Left ventricle myocardium inferior (tissue), 1 donor: Measurements from ENCODE around the gene ATP1A1. TPM values are rescaled to one million over a fixed set of nuclear protein-coding genes. Genes with fewer than 3 reads are reported as not detected.

Experiments
- DNase-seq: peaks from one replicate; pipeline ENCODE4 v3.0.0-alpha.2; 2020
- H3K27ac ChIP-seq: fragments of 200-600 bp; replicated peaks from 2 replicates; pipeline ENCODE4 v1.8.0; 2021
- H3K27me3 ChIP-seq: fragments of 200-600 bp; 2 replicates; pipeline ENCODE4 v1.8.0; 2021; ENCODE audit warnings: low read depth
- H3K36me3 ChIP-seq: fragments of 200-600 bp; 2 replicates; pipeline ENCODE4 v1.8.0; 2021
- H3K4me1 ChIP-seq: fragments of 200-600 bp; 2 replicates; pipeline ENCODE4 v1.8.0; 2021
- H3K4me3 ChIP-seq: fragments of 200-600 bp; 2 replicates; pipeline ENCODE4 v1.8.0; 2021; ENCODE audit warnings: mild to moderate bottlenecking, moderate library complexity
- H3K9me3 ChIP-seq: fragments of 200-600 bp; replicated peaks from 2 replicates; pipeline ENCODE4 v1.8.0; 2021
- intact Hi-C: fragments of 100-400 bp; cut with micrococcal nuclease; formaldehyde crosslinking; loops from one replicate; pipeline ENCODE4 v1.11.0; 2022
- total RNA-seq: library from RNA; stranded (reverse); fragmentation: NEBNext Ultra II Directional; extraction: Animal tissue kit (Norgen Biotek cat#: 25700); gene quantifications from one replicate; pipeline ENCODE4 v1.2.1, GENCODE V29; 2021
- TF ChIP-seq, protein P1 (sequence below): fragments of 200-600 bp; IDR thresholded peaks from 2 replicates; pipeline ENCODE4 v1.8.0; 2021; ENCODE audit warnings: antibody characterized with exemption, mild to moderate bottlenecking, borderline replicate concordance
- donor health status: DM: no; HTN: yes; CAD: no; lungs with severe emphysema.

ATP1A1 gene
- total RNA-seq, 1 donor from 2014 or later: 230 TPM

GRCh38 chr1:116453481-116453880, 80.4 kb downstream of the ATP1A1 start:
- intact Hi-C loops: no loop called here
- TF ChIP-seq, protein P1, sequence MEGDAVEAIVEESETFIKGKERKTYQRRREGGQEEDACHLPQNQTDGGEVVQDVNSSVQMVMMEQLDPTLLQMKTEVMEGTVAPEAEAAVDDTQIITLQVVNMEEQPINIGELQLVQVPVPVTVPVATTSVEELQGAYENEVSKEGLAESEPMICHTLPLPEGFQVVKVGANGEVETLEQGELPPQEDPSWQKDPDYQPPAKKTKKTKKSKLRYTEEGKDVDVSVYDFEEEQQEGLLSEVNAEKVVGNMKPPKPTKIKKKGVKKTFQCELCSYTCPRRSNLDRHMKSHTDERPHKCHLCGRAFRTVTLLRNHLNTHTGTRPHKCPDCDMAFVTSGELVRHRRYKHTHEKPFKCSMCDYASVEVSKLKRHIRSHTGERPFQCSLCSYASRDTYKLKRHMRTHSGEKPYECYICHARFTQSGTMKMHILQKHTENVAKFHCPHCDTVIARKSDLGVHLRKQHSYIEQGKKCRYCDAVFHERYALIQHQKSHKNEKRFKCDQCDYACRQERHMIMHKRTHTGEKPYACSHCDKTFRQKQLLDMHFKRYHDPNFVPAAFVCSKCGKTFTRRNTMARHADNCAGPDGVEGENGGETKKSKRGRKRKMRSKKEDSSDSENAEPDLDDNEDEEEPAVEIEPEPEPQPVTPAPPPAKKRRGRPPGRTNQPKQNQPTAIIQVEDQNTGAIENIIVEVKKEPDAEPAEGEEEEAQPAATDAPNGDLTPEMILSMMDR: no peak
- H3K27ac ChIP-seq: no peak overlapping the region
- H3K36me3 ChIP-seq: no peaks in the 10 kb centered on the region
- no peaks in the 10 kb centered on the region for H3K27me3 ChIP-seq
- H3K4me3 ChIP-seq: no peak overlapping the region
- peaks cover 5% of the 10 kb centered on the region for H3K4me1 ChIP-seq
- H3K9me3 ChIP-seq: no peaks in the 10 kb centered on the region
- no peak for DNase-seq

- H3K9me3 ChIP-seq: no peaks in the 10 kb centered on the region
- no peaks in the 10 kb centered on the region for H3K27me3 ChIP-seq
- no peak for DNase-seq
- H3K4me3 ChIP-seq: no peak overlapping the region
- no peak overlapping the region for H3K27ac ChIP-seq
- TF ChIP-seq, protein P1: no peak
- intact Hi-C loops: no loop called here
- H3K4me1 ChIP-seq: peaks cover 5% of the 10 kb centered on the region
- H3K36me3 ChIP-seq: no peaks in the 10 kb centered on the region
These were observed 80.9 kb downstream of the ATP1A1 start for GRCh38 chr1:116453906-116454305.

Other genes starting within 250 kb of the ATP1A1 start
- 32.2 TPM for gene CD58, start 197.8 kb downstream of the ATP1A1 start, total RNA-seq